IPS DF 6.9 (cell line): Measurements from ENCODE around the gene GHDC.

Experiments
- DNase-seq: peaks from one replicate; pipeline ENCODE4 v3.0.0-alpha.2; 2013; ENCODE audit warnings: low read depth, low spot score
- H3K27ac ChIP-seq: one replicate; pipeline ENCODE4 v1.5.1; 2013; ENCODE audit warnings: low read length, control low read depth
- H3K27me3 ChIP-seq: 2 replicates; pipeline ENCODE4 v1.6.1; 2013; ENCODE audit warnings: mild to moderate bottlenecking, low read length; ENCODE audit not compliant: control insufficient read depth, insufficient read depth
- H3K36me3 ChIP-seq: 2 replicates; pipeline ENCODE4 v1.6.1; 2013; ENCODE audit warnings: low read length; ENCODE audit not compliant: control insufficient read depth, insufficient read depth
- H3K4me1 ChIP-seq: 2 replicates; pipeline ENCODE4 v1.6.1; 2013; ENCODE audit warnings: low read length; ENCODE audit not compliant: control insufficient read depth, insufficient read depth
- H3K4me3 ChIP-seq: 2 replicates; pipeline ENCODE4 v1.5.1; 2013; ENCODE audit warnings: mild to moderate bottlenecking, low read length
- H3K9me3 ChIP-seq: 2 replicates; pipeline ENCODE4 v1.6.1; 2013; ENCODE audit warnings: low read length, inconsistent platforms; ENCODE audit not compliant: control insufficient read depth, insufficient read depth
- WGBS: extraction: QIAGEN DNeasy Blood & Tissue Kit; methylation state at CpG from one replicate; pipeline ENCODE4 v1.1.7; 2013; ENCODE audit warnings: mixed read lengths, missing lambda C conversion rate; ENCODE audit not compliant: insufficient read length, insufficient coverage; 5-methylcytosine and 5-hydroxymethylcytosine counted together

The GHDC gene

GRCh38 chr17:42203354-42203753, 9.1 kb upstream of the GHDC start:
- Histone ChIP-seq H3K9me3 (no peaks in the 10 kb centered on the region), H3K4me3 (no peak overlapping the region), H3K27me3 (no peaks in the 10 kb centered on the region), H3K27ac (no peak overlapping the region), H3K36me3 (peaks cover 5% of the 10 kb centered on the region; the same call in 1 of the 2 replicates), H3K4me1 (no peaks in the 10 kb centered on the region)
- no peak for DNase-seq
- WGBS = no CpG with 5 or more reads among the region's 2 CpGs

- no peak for DNase-seq
- H3K9me3 ChIP-seq = no peaks in the 10 kb centered on the region
- H3K4me3 ChIP-seq = no peak overlapping the region
- H3K27me3 ChIP-seq = no peaks in the 10 kb centered on the region
- peaks cover 5% of the 10 kb centered on the region; the same call in 1 of the 2 replicates for H3K36me3 ChIP-seq
- WGBS = no CpG with 5 or more reads among the region's 5 CpGs
- no peaks in the 10 kb centered on the region for H3K4me1 ChIP-seq
- no peak overlapping the region for H3K27ac ChIP-seq
These were observed 8.4 kb upstream of the GHDC start for GRCh38 chr17:42202696-42203095.

- no CpG with 5 or more reads among the region's 6 CpGs for WGBS
- no peaks in the 10 kb centered on the region for H3K4me1 ChIP-seq
- DNase-seq = no peak
- H3K27ac ChIP-seq = no peak overlapping the region
- peaks cover 2% of the 10 kb centered on the region; the same call in 1 of the 2 replicates for H3K36me3 ChIP-seq
- H3K27me3 ChIP-seq = no peaks in the 10 kb centered on the region
- no peaks in the 10 kb centered on the region for H3K9me3 ChIP-seq
- no peak overlapping the region for H3K4me3 ChIP-seq
These were observed 7.9 kb upstream of the GHDC start for GRCh38 chr17:42202159-42202558.

GRCh38 chr17:42201458-42201772, 7.1 kb upstream of the GHDC start:
- no CpG with 5 or more reads among the region's 10 CpGs for WGBS
- Histone ChIP-seq H3K9me3 (no peaks in the 10 kb centered on the region), H3K27me3 (no peaks in the 10 kb centered on the region), H3K4me1 (no peaks in the 10 kb centered on the region), H3K4me3 (no peak overlapping the region), H3K36me3 (0 out of 2 replicates have a peak, but pooled peaks cover 2% of the 10 kb centered on the region), H3K27ac (no peak overlapping the region)
- DNase-seq = no peak

- DNase-seq = no peak
- Histone ChIP-seq H3K27ac (no peak overlapping the region), H3K9me3 (no peaks in the 10 kb centered on the region), H3K27me3 (no peaks in the 10 kb centered on the region), H3K4me1 (no peaks in the 10 kb centered on the region), H3K4me3 (no peak overlapping the region), H3K36me3 (0 out of 2 replicates have a peak, but pooled peaks cover 2% of the 10 kb centered on the region)
- no CpG with 5 or more reads among the region's 14 CpGs for WGBS
These were observed 6.6 kb upstream of the GHDC start for GRCh38 chr17:42200706-42201457.

- Histone ChIP-seq H3K9me3 (no peaks in the 10 kb centered on the region), H3K4me3 (no peak overlapping the region), H3K27ac (no peak overlapping the region), H3K36me3 (0 out of 2 replicates have a peak, but pooled peaks cover 2% of the 10 kb centered on the region), H3K27me3 (no peaks in the 10 kb centered on the region), H3K4me1 (no peaks in the 10 kb centered on the region)
- no CpG with 5 or more reads among the region's 12 CpGs for WGBS
- DNase-seq = no peak
These were observed 5.2 kb upstream of the GHDC start for GRCh38 chr17:42199416-42200011.

- Histone ChIP-seq H3K9me3 (no peaks in the 10 kb centered on the region), H3K27ac (no peak overlapping the region), H3K4me1 (peaks cover 1% of the 10 kb centered on the region; the same call in 1 of the 2 replicates), H3K36me3 (no peaks in the 10 kb centered on the region), H3K27me3 (no peaks in the 10 kb centered on the region), H3K4me3 (no peak overlapping the region)
- no CpG with 5 or more reads among the region's 4 CpGs for WGBS
- DNase-seq = no peak
These were observed 4.6 kb upstream of the GHDC start for GRCh38 chr17:42198897-42199296.

GRCh38 chr17:42197564-42198156, 3.4 kb upstream of the GHDC start:
- WGBS = no CpG with 5 or more reads among the region's 8 CpGs
- H3K4me1 ChIP-seq = peaks cover 1% of the 10 kb centered on the region; the same call in 1 of the 2 replicates
- no peak for DNase-seq
- H3K9me3 ChIP-seq = no peaks in the 10 kb centered on the region
- H3K27me3 ChIP-seq = no peaks in the 10 kb centered on the region
- H3K36me3 ChIP-seq = no peaks in the 10 kb centered on the region
- no peak overlapping the region for H3K4me3 ChIP-seq
- no peak overlapping the region for H3K27ac ChIP-seq

- Histone ChIP-seq H3K36me3 (no peaks in the 10 kb centered on the region), H3K4me3 (no peak overlapping the region), H3K9me3 (no peaks in the 10 kb centered on the region), H3K4me1 (peaks cover 1% of the 10 kb centered on the region; the same call in 1 of the 2 replicates), H3K27me3 (no peaks in the 10 kb centered on the region), H3K27ac (no peak overlapping the region)
- WGBS = no CpG with 5 or more reads among the region's 12 CpGs
- no peak for DNase-seq
These were observed 902 bp downstream of the GHDC start for GRCh38 chr17:42193216-42193968.
